PC-9 (cell line): ENCODE results near the gene PHLDA1. TPM values are rescaled to one million over a fixed set of nuclear protein-coding genes. Genes with fewer than 3 reads are reported as not detected.
A peak's percentile ranks its signal among the peaks of the same experiment; 100 is the strongest.

Source experiments
- BruUV-seq: library from RNA; stranded (reverse); fragments of 400-500 nt; replicated peaks from 2 replicates; lab custom pipeline; 2021; lab: Mats Ljungman, UMichigan
- CTCF ChIA-PET: fragments of 300-600 bp; sonication (Branson Sonifier 250); formaldehyde crosslinking; loops from one replicate; lab custom pipeline; 2022; ENCODE audit warnings: antibody characterized with exemption; lab: Charles Lee
- POLR2A ChIA-PET: fragments of 300-600 bp; sonication (Branson Sonifier 250); formaldehyde crosslinking; loops from one replicate; lab custom pipeline; 2022; ENCODE audit warnings: antibody characterized with exemption; ENCODE audit not compliant: unreplicated experiment; lab: Charles Lee
- DNase-seq, 2 experiments: peaks; one replicate each; pipeline versions ENCODE4 v3.0.0 to v3.0.0-alpha.2; 2015 to 2022; ENCODE audit warnings: mixed read lengths in 1 of 2
- H2AFZ ChIP-seq: fragments of 200-600 bp; sonication (generic); 2 replicates; pipeline ENCODE4 v1.8.1; 2017; ENCODE audit warnings: antibody characterized with exemption
- H3F3A ChIP-seq: fragments of 200-600 bp; sonication (generic); 2 replicates; pipeline ENCODE4 v1.8.1; 2017; ENCODE audit warnings: antibody characterized with exemption, mild to moderate bottlenecking, low read depth; ENCODE audit not compliant: insufficient read depth
- H3K27ac ChIP-seq: fragments of 200-600 bp; sonication (generic); 2 replicates; pipeline ENCODE4 v1.6.1; 2016; ENCODE audit warnings: mixed run types
- H3K27me3 ChIP-seq: fragments of 200-600 bp; sonication (generic); 2 replicates; pipeline ENCODE4 v1.6.1; 2016; ENCODE audit warnings: low read depth, mixed run types; ENCODE audit not compliant: insufficient read depth
- H3K36me3 ChIP-seq: fragments of 200-600 bp; sonication (generic); 2 replicates; pipeline ENCODE4 v1.6.1; 2016; ENCODE audit warnings: low read depth, mixed run types
- H3K4me1 ChIP-seq: fragments of 200-600 bp; sonication (generic); replicated peaks from 2 replicates; pipeline ENCODE4 v1.6.1; 2016; ENCODE audit warnings: mixed run types; ENCODE audit not compliant: insufficient read depth
- H3K4me2 ChIP-seq: fragments of 200-600 bp; sonication (generic); 2 replicates; pipeline ENCODE4 v1.6.1; 2017; ENCODE audit warnings: mixed run types
- H3K4me3 ChIP-seq: fragments of 200-600 bp; sonication (generic); 2 replicates; pipeline ENCODE4 v1.6.1; 2016; ENCODE audit warnings: mixed run types
- H3K79me2 ChIP-seq: fragments of 200-600 bp; sonication (generic); 2 replicates; pipeline ENCODE4 v1.6.1; 2017; ENCODE audit warnings: low read depth, mixed run types
- H3K9me2 ChIP-seq: fragments of 200-600 bp; sonication (generic); 2 replicates; pipeline ENCODE4 v1.8.1; 2017; ENCODE audit warnings: mild to moderate bottlenecking; ENCODE audit not compliant: insufficient read depth
- H3K9me3 ChIP-seq: fragments of 200-600 bp; sonication (generic); 2 replicates; pipeline ENCODE4 v1.8.1; 2016; ENCODE audit warnings: low read depth; ENCODE audit not compliant: insufficient read depth
- H4K20me1 ChIP-seq: fragments of 200-600 bp; sonication (generic); 2 replicates; pipeline ENCODE4 v1.8.1; 2017; ENCODE audit not compliant: insufficient read depth
- EZH2 ChIP-seq: fragments of 200-600 bp; sonication (generic); IDR thresholded peaks from 2 replicates; pipeline ENCODE4 v1.8.0; 2017; ENCODE audit warnings: antibody characterized with exemption, low read depth
- intact Hi-C: fragments of 100-400 bp; cut with micrococcal nuclease; formaldehyde crosslinking; loops from one replicate; pipeline ENCODE4 v1.10.0; 2022; ENCODE audit not compliant: unreplicated experiment
- total RNA-seq: library from RNA; stranded (reverse); gene quantifications from 2 replicates; pipeline ENCODE4 v1.2.3, GENCODE V29; 2021
- TF ChIP-seq, protein P1 (sequence below): fragments of 200-600 bp; sonication (generic); conservative IDR thresholded peaks from 2 replicates; pipeline ENCODE4 v1.6.1; 2017; ENCODE audit warnings: mixed run types, antibody characterized with exemption, mild to moderate bottlenecking, moderate library complexity

Gene PHLDA1
- total RNA-seq, 1 experiment from 2014 or later: 38.3 TPM

DNA sequence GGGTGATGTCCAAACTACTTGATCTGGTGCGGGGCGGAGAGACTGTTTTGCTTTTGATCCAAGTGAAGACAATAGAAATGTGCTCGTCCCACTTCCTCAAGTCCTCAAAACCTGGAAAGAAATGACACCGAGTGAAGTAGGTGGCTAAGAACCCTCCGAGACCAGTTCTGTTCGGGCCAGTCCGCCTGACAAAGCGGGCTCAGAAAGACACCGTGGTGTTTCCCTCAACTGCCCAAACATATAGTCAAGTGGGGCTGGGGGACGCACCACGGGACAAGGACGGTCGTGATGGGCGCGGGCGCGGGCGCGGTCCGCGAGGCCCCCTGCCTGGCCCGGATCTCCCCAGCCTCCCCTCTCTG lies 1.6 kb downstream of the PHLDA1 start:
- no peak overlapping the region for H2AFZ ChIP-seq
- DNase-seq: no peak
- peaks cover 52% of the 10 kb centered on the region for H3K4me1 ChIP-seq
- BruUV-seq: no TSS peak
- H3K9me2 ChIP-seq: no peaks in the 10 kb centered on the region
- peaks cover 12% of the 10 kb centered on the region for H4K20me1 ChIP-seq
- H3K4me3 ChIP-seq: peak overlapping the region; percentile 94
- H3K36me3 ChIP-seq: peaks cover 33% of the 10 kb centered on the region
- H3K9me3 ChIP-seq: no peaks in the 10 kb centered on the region
- peak overlapping the region; percentile 95 for H3K27ac ChIP-seq
- H3K79me2 ChIP-seq: peaks cover 79% of the 10 kb centered on the region
- ChIA-PET POLR2A (interaction anchor here (0.6 to 1.0 kb wide), 3 partner anchors 52 to 389 kb away, joined by 4 to 10 read pairs (median 5); no protein-coding TSS in a partner anchor), CTCF (no interaction called here)
- peaks cover 61% of the 10 kb centered on the region for H3F3A ChIP-seq
- TF ChIP-seq, protein P1, sequence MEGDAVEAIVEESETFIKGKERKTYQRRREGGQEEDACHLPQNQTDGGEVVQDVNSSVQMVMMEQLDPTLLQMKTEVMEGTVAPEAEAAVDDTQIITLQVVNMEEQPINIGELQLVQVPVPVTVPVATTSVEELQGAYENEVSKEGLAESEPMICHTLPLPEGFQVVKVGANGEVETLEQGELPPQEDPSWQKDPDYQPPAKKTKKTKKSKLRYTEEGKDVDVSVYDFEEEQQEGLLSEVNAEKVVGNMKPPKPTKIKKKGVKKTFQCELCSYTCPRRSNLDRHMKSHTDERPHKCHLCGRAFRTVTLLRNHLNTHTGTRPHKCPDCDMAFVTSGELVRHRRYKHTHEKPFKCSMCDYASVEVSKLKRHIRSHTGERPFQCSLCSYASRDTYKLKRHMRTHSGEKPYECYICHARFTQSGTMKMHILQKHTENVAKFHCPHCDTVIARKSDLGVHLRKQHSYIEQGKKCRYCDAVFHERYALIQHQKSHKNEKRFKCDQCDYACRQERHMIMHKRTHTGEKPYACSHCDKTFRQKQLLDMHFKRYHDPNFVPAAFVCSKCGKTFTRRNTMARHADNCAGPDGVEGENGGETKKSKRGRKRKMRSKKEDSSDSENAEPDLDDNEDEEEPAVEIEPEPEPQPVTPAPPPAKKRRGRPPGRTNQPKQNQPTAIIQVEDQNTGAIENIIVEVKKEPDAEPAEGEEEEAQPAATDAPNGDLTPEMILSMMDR: no peak
- TF ChIP-seq EZH2: no peak
- intact Hi-C loops: loop anchor here (2.0 to 10.0 kb wide), 12 partner anchors 138 to 695 kb away; partner anchors contain the start of genes BBS10, CAPS2, GLIPR1L1 and KRR1
- peak overlapping the region; percentile 89 for H3K4me2 ChIP-seq
- H3K27me3 ChIP-seq: no peaks in the 10 kb centered on the region

DNA sequence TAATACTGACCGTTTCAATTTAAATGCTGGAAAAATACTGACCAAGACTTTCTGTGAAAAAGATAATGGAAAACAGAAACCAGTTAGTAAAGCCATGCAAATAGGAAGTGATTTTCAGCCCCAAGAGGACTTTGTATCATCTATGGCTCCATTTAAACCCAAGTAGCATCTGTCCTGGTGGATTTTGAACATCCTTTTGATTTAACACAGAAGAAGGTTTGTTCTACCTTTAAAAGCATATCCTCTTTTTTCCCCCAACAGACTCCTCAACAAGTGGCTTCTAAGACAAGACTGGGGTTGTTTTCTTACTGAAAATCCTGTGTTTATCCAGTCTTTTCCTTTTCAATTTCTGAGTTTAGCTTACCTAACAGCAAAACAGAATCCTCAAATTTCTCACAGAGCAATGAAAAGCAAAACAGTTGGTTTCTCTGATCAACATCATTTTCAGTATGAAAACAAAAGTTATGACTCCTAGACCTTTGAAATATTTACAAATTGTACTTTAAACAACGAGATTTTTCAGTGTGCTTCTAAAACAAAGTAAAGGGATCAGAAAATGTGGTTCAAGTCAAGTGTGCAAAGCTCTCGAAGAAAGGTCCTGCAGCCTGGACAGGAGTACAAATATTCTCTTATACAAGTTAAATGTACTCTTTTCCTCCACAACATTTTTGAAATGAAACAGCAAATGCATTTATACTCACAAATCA lies 2.9 kb downstream of the PHLDA1 start:
- Histone ChIP-seq H2AFZ (no peak overlapping the region), H3K27ac (peak overlapping the region; percentile 95), H3K27me3 (no peaks in the 10 kb centered on the region), H4K20me1 (peaks cover 12% of the 10 kb centered on the region), H3K4me3 (peak overlapping the region; percentile 94), H3K9me3 (no peaks in the 10 kb centered on the region), H3K4me2 (peak overlapping the region; percentile 89), H3K9me2 (no peaks in the 10 kb centered on the region), H3K36me3 (peaks cover 33% of the 10 kb centered on the region), H3K4me1 (peaks cover 40% of the 10 kb centered on the region), H3F3A (peaks cover 71% of the 10 kb centered on the region), H3K79me2 (peaks cover 66% of the 10 kb centered on the region)
- BruUV-seq: no TSS peak
- ChIA-PET CTCF (interaction anchor here (0.7 kb wide), 1 partner anchor 695 kb away, joined by 3 read pairs; no protein-coding TSS in a partner anchor), POLR2A (interaction anchor here (0.6 kb wide), 2 partner anchors 304 to 522 kb away, joined by 4 to 8 read pairs; no protein-coding TSS in a partner anchor)
- DNase-seq: no peak
- intact Hi-C loops: loop anchor here (5.0 kb wide), 1 partner anchor 136 kb away; no protein-coding TSS in a partner anchor
- TF ChIP-seq, protein P1: no peak
- TF ChIP-seq EZH2: no peak

DNA sequence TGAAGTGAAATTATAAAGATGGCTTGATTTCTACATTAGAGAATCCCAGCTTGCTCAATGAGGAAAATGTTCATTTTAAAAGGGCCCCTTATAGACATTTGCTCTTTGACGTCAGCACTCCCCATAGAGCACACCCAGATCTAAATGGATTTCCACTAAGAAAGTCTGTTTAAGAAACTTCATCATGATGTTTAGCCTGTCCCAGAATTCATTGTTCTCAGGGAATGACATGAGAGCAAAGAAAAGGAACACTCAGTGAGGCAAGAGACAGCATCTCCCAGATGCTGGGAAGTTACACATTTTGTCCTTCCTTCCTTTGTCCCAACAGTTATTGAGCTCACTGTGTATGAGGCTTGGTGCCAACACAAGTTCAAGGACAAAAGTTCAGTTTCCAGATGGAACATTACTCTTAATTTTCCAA lies 4.9 kb downstream of the PHLDA1 start:
- H3K79me2 ChIP-seq: peaks cover 45% of the 10 kb centered on the region
- ChIA-PET CTCF (no interaction called here), POLR2A (interaction anchor here (0.6 kb wide), 1 partner anchor 366 kb away, joined by 4 read pairs; no protein-coding TSS in a partner anchor)
- no peak for DNase-seq
- peak overlapping the region; percentile 94 for H3K4me3 ChIP-seq
- no peak for TF ChIP-seq EZH2
- TF ChIP-seq, protein P1: no peak
- H3K9me3 ChIP-seq: no peaks in the 10 kb centered on the region
- H3K27me3 ChIP-seq: no peaks in the 10 kb centered on the region
- H3K36me3 ChIP-seq: peaks cover 33% of the 10 kb centered on the region
- intact Hi-C loops: loop anchor here (5.0 kb wide), 1 partner anchor 134 kb away; no protein-coding TSS in a partner anchor
- H3K4me1 ChIP-seq: peaks cover 54% of the 10 kb centered on the region
- H2AFZ ChIP-seq: no peak overlapping the region
- no peaks in the 10 kb centered on the region for H3K9me2 ChIP-seq
- peaks cover 12% of the 10 kb centered on the region for H4K20me1 ChIP-seq
- peaks cover 88% of the 10 kb centered on the region for H3F3A ChIP-seq
- no TSS peak for BruUV-seq
- H3K4me2 ChIP-seq: peak overlapping the region; percentile 89
- H3K27ac ChIP-seq: peak overlapping the region; percentile 95
